GM12875 (cell line): ENCODE measurements around the gene AADACL4.
"Not testable (repeated sequence)": the region's sequence is repeated elsewhere in the genome, so short reads cannot be mapped to it uniquely, and the experiment has no call there.

Source experiments
- H3K4me3 ChIP-seq: one replicate; pipeline ENCODE4 v1.5.1; 2011; ENCODE audit warnings: low read depth, low read length, control low read depth
- CTCF ChIP-seq: IDR thresholded peaks from 2 replicates; pipeline ENCODE4 v1.5.1; 2011; ENCODE audit warnings: low read depth, mild to moderate bottlenecking, control low read depth, inconsistent platforms, low read length, moderate library complexity, borderline replicate concordance; ENCODE audit not compliant: insufficient read depth

The AADACL4 gene

DNA sequence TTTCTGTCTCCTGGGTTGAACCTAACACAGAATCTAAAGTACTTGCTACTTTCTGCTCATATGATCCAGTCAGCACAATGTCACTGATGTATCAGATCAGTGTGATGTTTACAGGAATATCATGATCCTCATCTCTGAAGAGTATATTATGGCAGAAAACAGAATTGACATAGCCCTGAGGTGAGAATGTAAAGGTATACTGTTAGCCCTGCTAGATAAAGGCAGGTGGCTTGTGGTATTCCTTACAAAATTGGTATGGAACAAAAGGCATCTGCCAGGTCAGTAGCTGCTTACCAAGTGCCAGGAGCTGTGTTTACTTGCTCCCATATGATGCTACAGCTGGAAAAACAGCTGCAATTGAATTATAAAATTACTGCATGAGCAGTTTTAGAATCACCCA is 30.5 kb downstream of the AADACL4 start:
- no peak for TF ChIP-seq CTCF
- no peak overlapping the region for H3K4me3 ChIP-seq

DNA sequence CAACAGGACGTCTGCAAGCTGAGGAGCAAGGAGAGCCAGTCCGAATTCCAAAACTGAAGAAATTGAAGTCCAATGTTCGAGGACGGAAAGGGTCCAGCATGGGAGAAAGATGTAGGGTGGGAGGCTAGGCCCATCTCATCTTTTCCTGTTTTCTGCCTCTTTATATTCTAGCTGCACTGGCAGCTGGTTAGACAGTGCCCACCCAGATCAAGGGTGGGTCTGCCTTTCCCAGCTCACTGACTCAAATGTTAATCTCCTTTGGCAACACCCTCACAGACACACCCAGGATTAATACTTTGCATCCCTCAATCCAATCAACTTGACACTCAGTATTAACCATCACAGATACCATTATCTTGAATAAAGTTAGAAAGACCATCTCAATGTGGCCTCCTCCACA is 32.2 kb downstream of the AADACL4 start:
- not testable (repeated sequence) for H3K4me3 ChIP-seq

DNA sequence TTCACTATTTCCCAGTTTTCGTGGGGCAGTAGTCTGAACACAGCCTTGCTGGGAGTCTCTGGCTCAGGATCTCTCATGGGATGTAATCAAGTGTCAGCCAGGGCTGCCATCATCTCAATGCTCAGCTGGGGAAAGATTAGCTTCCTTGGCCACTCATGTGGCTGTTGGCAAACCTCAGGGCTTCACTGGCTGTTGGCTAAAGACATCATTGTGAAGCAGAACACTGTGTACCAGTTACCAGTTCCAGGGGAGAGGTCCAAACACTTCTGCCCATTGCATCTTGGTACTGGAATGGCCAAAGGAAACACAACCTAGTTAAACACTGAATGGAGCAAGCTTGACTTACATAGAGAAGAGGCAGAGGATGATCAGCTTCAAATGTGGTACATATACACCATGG is 33.7 kb downstream of the AADACL4 start:
- TF ChIP-seq CTCF: no peak

DNA sequence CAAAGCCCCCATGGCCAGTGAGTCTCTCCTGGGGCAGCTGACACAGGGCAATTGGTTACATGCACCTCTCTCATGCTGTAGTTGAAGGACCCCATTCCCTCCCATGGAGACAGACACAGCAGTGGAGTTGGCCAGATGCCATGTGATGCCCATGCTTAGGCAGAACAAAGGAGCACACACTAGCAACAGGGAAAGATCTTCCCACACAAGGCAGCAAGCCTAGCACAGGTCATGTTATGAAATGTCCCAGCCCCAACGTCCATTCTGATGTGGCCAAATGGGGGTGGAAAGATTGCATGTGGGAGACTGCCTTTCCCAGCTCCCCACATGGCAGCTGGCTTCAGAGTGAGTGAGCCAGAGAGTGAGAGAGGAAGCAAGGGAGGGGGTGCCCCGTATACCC is 34.5 kb downstream of the AADACL4 start:
- no peak overlapping the region for H3K4me3 ChIP-seq
- no peak for TF ChIP-seq CTCF

More for the DNA sequence above, 33.7 kb downstream of the AADACL4 start:
- H3K4me3 ChIP-seq: no peak overlapping the region

DNA sequence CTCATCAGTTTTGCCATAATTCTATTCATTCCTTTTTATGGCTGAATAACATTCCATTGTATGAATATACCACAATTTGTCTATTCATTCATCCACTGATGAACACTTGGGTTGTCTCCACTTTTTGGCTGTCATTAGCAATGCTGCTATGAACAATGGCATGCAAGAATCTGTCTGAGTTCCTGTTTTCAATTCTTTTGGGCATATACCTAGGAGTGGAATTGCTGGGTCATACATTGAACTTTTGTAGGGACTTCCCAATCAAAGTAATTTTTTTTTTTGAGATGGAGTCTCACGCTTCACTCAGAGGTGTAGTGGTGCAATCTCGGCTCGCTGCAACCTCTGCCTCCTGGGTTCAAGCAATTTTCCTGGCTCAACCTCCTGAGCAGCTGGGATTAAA is 34.9 kb downstream of the AADACL4 start:
- TF ChIP-seq CTCF: no peak
- H3K4me3 ChIP-seq: no peak overlapping the region

DNA sequence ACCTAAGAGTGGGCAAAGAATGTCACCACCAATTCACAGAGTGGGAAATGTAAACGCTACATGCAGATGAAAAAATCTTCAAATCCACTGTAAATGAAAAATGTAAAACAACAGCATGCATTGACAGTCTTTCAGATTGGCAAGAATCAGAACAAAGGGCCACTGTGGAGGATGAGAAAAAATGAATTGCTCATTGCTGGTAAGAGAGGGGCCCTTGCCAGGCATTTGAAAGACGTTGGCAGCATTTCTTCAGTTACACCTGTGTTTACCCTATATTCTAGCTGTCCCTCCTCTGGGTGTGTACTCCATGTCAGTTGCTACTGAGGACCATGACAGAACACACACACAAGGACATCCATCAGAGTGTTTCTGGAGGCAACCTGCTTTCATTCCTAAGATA is 46.3 kb downstream of the AADACL4 start:
- H3K4me3 ChIP-seq: no peak overlapping the region
- TF ChIP-seq CTCF: no peak

GRCh38 chr1:12692967-12693782 is 49.3 kb downstream of the AADACL4 start:
- no peak overlapping the region for H3K4me3 ChIP-seq
- TF ChIP-seq CTCF: no peak
